GM19043 (cell line): ENCODE results near the gene DMD.

ENCODE experiments used
- ATAC-seq: cut with Tn5 transposase; IDR thresholded peaks from one replicate; pipeline ENCODE4 v1.9.1; 2021; ENCODE audit warnings: low read depth; ENCODE audit not compliant: unreplicated experiment

DMD gene

DNA sequence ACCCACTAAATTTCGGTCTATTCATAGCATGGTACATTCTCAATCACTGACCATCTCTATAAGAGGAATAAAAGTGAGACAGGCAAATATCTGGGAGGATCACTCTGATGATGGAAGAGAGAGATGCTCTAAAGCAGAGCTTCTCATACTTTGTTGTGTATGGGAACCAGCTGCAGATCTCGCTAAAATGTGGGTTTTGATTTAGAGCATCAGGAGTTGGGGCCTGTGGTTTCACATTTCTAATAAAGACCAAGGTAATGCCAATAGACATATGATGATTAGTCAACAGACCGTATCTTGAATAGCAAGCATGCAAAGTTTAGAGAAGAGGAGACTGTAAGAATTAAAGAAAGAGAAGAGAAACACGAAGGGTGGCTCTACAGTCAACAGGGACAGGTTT lies 2032.1 kb downstream of the DMD start:
- no peak for ATAC-seq

DNA sequence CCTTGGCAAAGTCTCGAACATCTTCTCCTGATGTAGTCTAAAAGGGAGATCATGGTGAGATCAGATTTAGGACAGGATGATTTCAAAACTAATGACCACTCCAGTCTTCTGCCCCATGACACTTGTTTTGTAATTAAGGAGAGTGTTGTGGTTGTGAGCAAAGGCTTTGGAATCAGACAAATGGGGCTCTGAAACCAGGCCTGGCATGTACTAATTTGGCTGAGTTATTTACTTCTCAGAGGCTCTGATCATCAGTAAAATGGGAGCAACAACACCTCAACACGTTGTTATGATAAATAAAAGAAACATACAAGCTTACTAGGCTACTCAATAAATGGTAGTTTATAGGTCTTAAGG lies 2032.6 kb downstream of the DMD start:
- no peak for ATAC-seq

DNA sequence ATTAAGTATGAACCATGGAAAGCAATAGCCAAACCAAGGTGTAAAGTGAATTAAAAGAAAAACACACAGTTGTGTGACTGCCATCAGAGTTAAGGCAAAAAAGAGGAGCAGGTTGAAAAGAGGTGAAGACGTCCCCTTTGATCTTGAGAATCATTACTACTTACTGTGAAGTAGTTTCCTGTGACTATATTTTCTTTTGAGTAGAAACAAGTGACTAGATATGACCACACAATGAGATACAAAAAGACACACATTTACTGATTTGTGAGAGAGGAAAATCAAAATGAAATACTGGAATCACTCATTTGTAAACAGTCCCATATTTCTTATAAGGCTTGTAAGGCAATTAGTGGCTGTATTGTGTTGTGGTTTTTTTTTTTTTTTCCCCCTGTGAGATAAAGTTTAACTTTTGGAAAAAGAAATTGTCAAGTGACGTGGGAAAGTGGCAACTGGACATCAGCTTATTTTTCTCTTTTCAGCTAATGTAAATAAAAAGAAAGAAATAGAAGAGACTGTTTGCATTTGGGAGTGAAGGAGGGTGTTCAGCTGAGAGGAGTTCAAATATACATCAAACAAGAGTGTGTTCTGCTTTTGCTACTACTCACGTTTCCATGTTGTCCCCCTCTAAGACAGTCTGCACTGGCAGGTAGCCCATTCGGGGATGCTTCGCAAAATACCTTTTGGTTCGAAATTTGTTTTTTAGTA lies 2033.1 kb downstream of the DMD start:
- peak; percentile 72 for ATAC-seq

DNA sequence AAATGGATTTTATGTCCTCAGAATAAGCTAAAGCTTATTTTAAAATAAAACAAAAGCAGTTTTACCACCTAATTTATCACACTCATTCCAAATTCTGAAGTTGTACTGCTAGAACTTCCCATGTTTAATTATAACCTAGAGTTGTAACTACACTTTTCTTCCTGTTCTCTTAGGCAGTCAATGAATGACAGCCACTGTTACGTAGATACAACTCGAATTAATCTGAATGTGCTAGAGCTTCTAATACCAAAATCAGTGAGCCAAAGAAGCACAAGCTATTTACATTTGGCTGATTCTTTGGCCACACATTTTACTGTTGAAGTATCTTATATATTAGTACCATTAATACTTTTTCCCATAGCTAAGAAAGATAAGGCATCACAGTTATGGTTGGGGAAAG lies 2040.6 kb downstream of the DMD start:
- ATAC-seq, result no peak

DNA sequence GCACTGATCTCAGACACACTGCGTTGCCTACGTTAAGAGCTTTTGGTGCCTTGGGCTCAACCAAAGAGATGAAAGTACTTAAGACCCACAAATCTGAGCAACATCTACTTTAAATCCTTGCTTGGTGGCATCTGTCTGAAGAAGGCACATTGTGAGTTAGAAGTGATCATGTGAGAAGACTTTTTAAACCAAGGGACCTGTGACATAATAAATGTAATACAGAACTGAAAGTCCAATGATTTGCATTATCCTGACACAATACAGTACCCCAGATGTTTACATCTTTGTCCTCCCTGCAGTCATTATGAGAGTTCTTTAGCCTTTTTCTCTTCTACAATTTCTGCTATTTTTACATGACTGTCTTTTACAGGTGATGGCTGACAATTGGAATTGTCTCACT lies 2042.8 kb downstream of the DMD start:
- peak; percentile 98 for ATAC-seq

DNA sequence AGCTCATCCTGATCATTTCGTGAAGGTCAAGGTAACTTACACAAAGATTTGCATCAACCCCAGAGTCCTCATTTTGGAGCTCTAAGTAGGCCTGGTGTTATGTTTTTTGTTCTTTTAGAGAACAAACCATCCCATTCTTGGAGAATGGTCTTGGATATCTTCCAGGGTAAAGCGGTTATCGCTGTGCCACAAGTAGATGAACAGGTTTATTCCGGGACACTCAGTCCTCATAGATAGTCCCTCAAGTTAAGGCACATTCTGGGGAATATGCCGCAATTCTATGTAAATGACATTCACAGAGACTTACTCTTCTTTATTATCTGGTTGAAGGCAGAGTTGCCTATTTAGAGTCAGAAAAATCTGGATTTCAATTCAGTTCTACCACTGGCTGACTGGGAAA lies 2044.5 kb downstream of the DMD start:
- ATAC-seq, result no peak

DNA sequence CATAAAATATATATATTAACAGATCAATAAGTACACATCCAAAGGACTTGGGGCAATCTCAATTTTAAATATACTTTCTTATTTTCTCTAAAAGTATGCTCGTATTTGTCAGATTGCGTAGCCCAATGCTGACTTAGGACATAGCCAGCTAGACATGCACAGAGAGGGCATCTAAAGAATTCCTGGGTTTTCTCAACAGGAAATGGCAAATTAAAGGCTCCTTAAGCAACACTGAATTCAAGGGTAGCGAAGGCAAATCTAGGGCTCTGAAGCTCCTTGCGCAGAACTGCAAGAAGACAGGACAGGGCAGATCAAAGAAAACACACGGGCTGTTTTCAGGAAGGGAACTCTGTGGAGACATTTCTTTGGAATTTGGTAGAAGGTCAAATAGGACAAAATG lies 2044.9 kb downstream of the DMD start:
- no peak for ATAC-seq

DNA sequence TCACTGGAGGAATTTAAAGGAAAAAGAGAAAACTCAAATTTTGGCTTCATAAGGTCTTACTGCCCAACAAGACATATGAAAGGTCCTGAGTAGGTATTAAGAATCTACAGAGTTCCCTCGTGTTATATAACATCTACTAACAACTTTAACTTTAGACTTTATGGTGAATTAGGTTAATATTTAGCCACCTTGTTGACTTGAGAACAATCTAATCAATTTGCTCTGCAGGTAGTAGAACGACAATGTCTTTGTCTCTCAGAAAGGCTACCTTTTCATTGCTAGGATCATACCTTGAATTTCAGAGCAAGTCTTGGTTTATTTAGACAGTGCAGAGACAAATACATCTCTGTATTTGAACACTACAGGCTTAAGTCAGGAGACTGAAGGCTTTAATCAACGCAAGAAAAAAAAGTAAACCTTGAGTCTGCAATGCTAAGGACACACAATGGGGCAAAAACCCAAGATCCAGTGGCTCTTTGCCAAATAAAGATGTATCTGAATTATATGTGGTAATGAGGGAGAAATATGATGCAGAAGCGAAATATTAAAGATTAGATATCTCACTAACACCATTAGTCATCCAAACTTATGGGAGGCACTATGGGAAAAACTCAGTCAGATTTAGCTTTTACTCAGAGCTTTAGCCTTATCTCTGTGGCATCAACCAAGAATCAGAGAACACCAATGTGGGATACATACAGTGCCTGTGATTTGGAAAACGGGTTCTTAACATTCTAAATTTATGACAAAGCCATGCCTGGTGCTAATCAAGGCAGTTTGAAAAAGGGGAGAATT lies 2045.9 kb downstream of the DMD start:
- no peak for ATAC-seq

DNA sequence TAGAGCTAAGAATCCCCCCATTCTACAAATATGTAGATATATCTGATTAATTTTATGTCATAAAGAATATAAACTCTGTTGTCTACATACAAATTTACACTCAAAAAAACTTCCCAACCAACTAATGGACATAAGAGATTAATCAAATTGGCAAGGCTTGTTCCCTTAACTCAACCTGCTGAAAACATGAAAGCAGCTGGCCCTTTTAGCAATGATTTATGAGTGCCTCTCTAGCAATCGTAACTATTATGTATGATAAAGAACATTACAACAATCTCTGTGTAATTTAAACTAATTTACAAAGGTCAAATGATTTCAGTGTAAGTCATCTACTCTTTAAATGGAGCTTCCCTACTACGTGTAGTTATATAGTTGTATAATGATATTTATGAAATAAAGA lies 2056.4 kb downstream of the DMD start:
- ATAC-seq, result no peak

DNA sequence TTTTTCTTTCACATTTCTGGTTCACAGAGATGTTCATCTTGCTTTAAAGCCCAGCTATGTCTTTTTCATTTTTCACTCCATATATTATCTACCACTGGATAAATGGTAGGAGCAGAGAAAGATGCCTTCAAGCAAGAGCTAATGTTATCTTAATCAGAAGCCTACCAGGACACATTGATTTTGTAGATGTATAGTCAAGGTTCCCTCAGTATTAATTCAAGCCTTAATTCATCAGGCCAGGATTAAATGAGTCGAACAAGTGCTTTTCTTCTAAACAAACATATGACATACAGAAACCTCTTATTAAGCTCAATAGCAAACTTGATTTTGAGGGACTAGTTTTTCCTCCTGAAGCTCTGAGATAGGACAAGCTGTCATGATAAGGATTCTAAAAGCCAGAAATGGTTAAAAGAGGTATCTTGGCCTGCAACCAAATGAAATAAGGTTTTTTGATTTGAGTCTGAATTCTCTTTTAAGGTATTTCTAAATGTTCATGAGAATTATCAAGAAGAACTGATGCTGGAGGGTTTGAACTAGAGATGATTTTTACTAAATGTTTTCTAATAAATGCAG lies 2057.8 kb downstream of the DMD start:
- no peak for ATAC-seq

DNA sequence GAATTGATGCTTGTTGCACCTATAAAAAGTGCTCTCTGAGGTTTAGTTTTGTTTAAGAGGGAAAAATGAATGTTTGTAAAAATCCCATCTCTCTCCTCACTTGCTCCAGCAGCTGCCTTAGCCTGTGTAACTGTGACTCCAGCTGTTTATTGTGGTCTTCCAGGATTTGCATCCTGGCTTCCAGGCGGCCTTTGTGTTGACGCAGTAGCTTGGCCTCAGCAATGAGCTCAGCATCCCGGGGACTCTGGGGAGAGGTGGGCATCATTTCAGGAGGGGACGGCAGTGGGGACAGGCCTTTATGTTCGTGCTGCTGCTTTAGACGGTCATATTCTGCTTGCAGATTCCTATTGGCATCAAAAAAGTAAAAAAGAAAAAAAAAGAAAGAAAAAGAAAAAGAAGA lies 2064.2 kb downstream of the DMD start:
- no peak for ATAC-seq

DNA sequence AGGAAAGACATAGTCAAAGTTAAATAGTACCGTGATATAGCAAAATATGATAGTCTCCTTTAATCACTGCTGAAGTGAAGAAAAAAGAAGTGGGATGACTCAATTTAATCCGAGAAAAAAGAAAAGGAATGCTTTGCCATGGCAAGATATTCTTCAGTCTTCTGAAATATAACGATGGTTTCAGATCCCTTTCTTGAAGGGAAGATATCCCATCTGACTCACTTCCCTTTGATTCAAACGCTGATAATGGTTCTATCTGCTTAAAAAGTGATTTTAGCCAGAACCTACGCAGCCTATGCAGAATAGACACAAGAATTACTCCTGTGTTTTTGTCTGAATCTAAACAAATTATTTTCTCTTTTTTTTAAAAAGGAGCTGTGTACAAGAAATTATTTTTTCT lies 2071.4 kb downstream of the DMD start:
- ATAC-seq, result no peak

DNA sequence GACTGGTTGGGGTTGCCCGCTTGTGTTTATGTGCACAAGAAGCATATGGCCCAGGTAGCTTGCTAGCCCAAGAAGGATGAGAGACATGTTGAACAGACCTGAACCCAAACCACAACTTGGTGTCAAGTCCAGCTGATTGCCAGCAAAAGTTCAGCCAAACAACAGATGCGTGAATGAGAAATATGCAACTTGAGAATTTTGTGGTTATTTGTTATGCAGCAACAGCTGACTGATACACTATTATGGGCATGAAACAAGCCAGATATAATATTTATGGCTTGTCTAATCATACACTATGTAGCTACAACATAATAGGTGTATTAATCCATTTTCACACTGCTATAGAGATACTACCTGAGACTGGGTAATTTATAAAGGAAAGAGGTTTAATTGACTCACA lies 2073.2 kb downstream of the DMD start:
- ATAC-seq, result no peak

DNA sequence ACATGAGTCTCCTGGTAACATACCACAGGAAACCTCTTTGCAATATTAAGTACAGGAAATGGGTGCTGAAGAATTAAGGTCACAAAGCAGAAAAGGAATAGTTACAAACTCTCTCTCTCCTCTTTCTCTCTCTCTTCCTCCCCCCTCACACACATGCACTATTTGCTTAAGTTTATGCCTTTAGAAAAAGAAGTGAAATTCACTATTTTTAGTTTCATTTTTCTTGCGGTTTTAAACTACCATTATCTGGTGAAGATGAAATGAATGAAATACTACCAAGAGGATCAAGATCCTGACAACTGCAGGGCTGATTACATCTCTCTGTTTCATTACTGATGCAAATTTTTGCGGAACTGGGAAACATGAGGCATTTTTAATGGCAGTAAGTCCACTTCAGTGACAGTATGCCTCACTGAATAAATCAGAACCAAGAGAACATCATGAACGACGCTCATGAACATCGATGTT lies 2075.2 kb downstream of the DMD start:
- peak; percentile 87 for ATAC-seq

DNA sequence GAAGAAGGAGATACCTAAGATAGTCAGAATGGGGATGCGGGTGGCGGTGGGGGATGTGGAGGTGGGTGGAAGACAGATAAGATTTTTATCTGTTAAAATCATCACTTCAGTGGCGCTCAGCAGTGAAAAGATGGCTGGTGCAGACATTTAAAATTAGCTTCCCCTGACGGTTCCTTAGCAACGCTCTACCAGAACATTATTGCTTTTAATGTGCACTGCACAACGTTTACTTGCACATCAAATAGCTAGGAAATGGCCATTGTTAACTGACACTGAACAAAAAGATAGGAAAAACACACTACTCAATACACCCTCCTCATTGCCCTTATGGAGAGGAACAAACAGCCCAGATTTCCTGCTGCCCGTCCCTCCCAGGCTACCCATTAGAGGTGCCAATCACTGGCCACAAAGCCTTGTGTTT lies 2078.5 kb downstream of the DMD start:
- no peak for ATAC-seq

DNA sequence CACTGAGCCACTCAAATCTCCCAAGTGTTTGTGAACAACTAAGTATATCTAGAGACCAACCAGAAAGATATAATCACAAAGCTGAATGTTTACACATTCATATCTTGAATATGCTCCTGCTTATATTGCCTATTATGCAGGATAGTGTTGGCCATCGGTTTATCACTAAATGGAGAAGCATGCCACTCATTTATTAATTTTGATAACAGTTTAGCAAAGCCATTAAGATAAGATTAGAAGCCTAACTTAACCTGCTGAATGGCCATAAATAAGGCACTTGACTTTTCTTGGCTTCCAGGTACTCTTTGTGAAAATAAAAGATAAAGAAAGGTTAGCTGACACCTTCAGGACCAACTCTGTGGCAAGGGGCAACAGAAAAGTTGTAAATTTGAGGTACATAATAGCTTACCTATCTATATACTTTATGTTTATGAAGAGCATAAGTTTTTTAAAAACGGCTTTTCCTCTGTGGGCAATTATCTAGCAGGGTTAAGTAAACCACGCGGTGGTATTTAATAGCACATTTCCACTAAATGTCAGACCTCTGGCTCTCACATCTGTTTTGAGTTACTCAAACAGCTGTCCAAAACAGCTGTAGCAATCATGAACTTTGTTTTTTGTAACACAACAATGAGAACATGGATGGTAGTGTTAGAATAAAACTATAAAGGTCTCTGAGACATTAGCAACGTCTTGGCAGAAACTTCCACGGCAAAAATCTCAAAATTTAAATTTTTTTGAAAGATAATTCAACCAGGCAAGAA lies 2080.7 kb downstream of the DMD start:
- ATAC-seq, result no peak

DNA sequence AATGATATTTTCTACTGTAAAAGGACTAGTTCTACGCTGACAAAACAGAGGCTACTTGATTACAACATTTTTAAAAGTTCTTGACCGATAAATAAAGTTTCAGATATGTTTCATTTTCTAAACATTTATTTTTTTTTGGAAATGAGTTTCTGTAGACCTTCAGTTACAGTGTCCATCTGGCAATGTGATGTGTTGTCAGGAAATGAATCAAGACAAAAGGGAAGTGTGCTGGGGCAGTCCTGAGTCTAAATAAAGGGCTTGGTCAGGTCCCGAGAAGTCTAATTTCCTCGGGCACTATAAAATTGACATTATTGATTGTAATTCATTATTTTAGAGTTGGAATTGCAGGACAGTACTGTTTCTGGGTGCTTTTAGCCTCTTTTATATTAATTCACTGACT lies 2082.5 kb downstream of the DMD start:
- ATAC-seq, result no peak

DNA sequence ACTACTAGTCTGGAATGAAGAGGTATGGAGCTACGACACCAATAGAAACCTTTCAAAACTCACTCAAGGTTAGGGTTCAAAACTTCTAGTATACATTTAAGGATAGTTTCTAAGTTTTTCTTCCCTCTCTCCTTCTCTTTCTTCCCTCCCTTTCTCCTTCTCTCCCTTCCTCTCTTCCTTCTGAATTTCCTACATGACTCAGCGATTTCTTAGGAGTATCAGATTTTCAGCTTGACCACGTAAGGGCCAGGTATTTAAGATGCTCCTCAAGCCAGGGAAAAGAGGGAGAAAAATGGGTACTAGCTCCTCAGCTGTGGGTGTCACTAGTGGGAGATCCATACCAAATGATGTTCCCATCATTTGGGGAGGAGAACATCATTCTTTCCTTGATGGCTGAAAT lies 2083.6 kb downstream of the DMD start:
- no peak for ATAC-seq

DNA sequence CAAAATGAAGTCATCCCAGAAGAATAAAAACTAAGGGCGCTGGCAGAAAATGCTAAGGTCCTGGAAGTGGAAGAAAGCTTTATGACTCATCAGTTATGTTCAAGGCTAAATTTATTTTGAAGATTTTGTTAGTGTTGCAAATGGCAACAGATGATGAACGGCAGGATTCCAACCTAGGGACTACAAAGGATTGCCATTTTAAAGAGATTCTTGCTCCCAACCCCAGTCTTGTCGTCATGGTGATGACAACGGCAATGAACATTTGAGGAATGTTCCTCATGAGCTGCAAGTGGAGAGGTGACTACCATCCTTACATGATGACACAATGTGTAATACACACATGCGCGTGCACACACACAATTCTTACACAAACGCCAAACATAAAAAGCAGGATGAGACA lies 2085.1 kb downstream of the DMD start:
- ATAC-seq, result no peak

DNA sequence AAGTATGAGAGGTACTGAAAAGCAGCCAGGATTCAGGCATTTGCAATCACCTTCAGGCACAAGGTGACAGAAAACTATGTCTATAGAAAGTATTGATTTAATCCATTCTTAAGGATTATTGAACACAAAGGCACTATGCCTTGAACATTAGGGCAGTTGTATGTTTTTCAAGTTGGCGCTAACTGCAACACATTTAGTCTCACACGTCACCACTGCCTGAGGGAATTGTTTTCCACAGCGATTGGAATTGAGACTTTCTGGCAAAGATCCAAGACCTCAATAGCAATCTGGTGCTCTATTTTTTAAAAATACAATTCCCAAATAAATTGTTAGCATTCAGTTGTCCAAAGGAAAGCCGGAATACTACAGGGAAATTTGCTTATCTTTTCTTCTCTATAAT lies 2086.8 kb downstream of the DMD start:
- no peak for ATAC-seq

DNA sequence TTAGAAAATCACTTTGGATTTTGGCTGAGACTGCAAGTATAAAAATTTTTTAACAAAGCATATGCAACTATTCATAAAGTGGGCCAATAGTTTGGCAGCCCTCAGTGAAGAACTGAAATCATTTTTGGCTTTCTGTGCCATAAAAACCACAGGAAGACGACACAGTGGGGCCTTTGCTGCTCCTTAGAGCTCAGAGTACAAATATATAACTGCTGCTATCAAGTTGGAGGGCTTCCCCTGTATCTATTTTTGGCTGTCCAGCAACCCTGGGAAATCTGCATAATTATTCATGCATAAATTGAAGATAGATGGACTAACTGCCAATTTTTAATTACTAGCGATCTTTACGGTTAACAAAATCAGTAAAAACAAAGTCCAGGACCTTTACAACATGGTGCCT lies 2088.0 kb downstream of the DMD start:
- no peak for ATAC-seq
